DMS53 treated with DMSO at 0.1 percent for 48 hours (cell line): Measurements from ENCODE around the gene CELF4.

ENCODE experiments used
- DNase-seq: peaks from one replicate; lab custom pipeline; 2025; ENCODE audit not compliant: unreplicated experiment; lab: John Stamatoyannopoulos, UW

The CELF4 gene

GRCh38 chr18:37270038-37270665, 295.4 kb downstream of the CELF4 start:
- DNase-seq = no peak

- DNase-seq = no peak
Measured at GRCh38 chr18:37266290-37266689, 299.3 kb downstream of the CELF4 start.

- no peak for DNase-seq
Measured at GRCh38 chr18:37265382-37265781, 300.2 kb downstream of the CELF4 start.

- no peak for DNase-seq
Measured at GRCh38 chr18:37264956-37265355, 300.6 kb downstream of the CELF4 start.

- no peak for DNase-seq
Measured at GRCh38 chr18:37261988-37262387, 303.6 kb downstream of the CELF4 start.

GRCh38 chr18:37261246-37261840, 304.3 kb downstream of the CELF4 start:
- DNase-seq = no peak

GRCh38 chr18:37260367-37261093, 305.1 kb downstream of the CELF4 start:
- no peak for DNase-seq

GRCh38 chr18:37259711-37260110, 305.9 kb downstream of the CELF4 start:
- no peak for DNase-seq

GRCh38 chr18:37258819-37259218, 306.8 kb downstream of the CELF4 start:
- DNase-seq = no peak

GRCh38 chr18:37258131-37258530, 307.5 kb downstream of the CELF4 start:
- DNase-seq = no peak

GRCh38 chr18:37254973-37255372, 310.6 kb downstream of the CELF4 start:
- DNase-seq = no peak

GRCh38 chr18:37254236-37254754, 311.3 kb downstream of the CELF4 start:
- no peak for DNase-seq

- peak; percentile 49 for DNase-seq
Measured at GRCh38 chr18:37253394-37254235, 312.0 kb downstream of the CELF4 start.

GRCh38 chr18:37252854-37253393, 312.7 kb downstream of the CELF4 start:
- DNase-seq = no peak

- DNase-seq = no peak
Measured at GRCh38 chr18:37252342-37252741, 313.3 kb downstream of the CELF4 start.

- DNase-seq = no peak
Measured at GRCh38 chr18:37251679-37252078, 313.9 kb downstream of the CELF4 start.

GRCh38 chr18:37249895-37250618, 315.5 kb downstream of the CELF4 start:
- no peak for DNase-seq

GRCh38 chr18:37249171-37249886, 316.3 kb downstream of the CELF4 start:
- DNase-seq = no peak

GRCh38 chr18:37248281-37248680, 317.3 kb downstream of the CELF4 start:
- no peak for DNase-seq
